Activated T-helper 1 cell treated with anti-CD3 and anti-CD28 coated beads, Interleukin-12 subunit alpha, Interleukin-12 subunit beta, Interleukin-2, Interleukin-4 antibody, amounts not matched to agents 30 ng/mL and 10 ng/mL and 1 ng/mL, durations not matched to agents 14 hours and 24 hours and 36 hours (primary cell): ENCODE results near the gene NUP35. TPM values are rescaled to one million over a fixed set of nuclear protein-coding genes. Genes with fewer than 3 reads are reported as not detected.
"Not testable (repeated sequence)": the region's sequence is repeated elsewhere in the genome, so short reads cannot be mapped to it uniquely, and the experiment has no call there.

ENCODE experiments used
- DNase-seq: peaks from one replicate; pipeline ENCODE4 v3.0.0; 2021; ENCODE audit warnings: low spot score
- H3K27ac Mint-ChIP-seq: one replicate; pipeline ENCODE4 v1.8.0; 2021; ENCODE audit warnings: mild to moderate bottlenecking, mixed read lengths
- H3K27me3 Mint-ChIP-seq: one replicate; pipeline ENCODE4 v1.8.0; 2022; ENCODE audit warnings: mild to moderate bottlenecking, moderate library complexity, mixed read lengths; ENCODE audit not compliant: insufficient read depth
- H3K36me3 Mint-ChIP-seq: one replicate; pipeline ENCODE4 v1.8.0; 2021; ENCODE audit warnings: low read depth, mixed read lengths
- H3K4me1 Mint-ChIP-seq: one replicate; pipeline ENCODE4 v1.8.0; 2021; ENCODE audit warnings: low read depth, mixed read lengths
- H3K4me3 Mint-ChIP-seq: one replicate; pipeline ENCODE4 v1.8.0; 2021; ENCODE audit warnings: mild to moderate bottlenecking, moderate library complexity, mixed read lengths
- H3K9me3 Mint-ChIP-seq: one replicate; pipeline ENCODE4 v1.8.0; 2021; ENCODE audit warnings: mixed read lengths
- intact Hi-C: fragments of 100-400 bp; cut with micrococcal nuclease; formaldehyde crosslinking; loops from one replicate; pipeline ENCODE4 v1.15.1; 2024
- total RNA-seq: library from RNA; stranded (reverse); gene quantifications from 2 replicates; pipeline ENCODE4 v1.2.3, GENCODE V29; 2022

NUP35 gene
- total RNA-seq, 1 donor from 2014 or later: 41.9 TPM

DNA sequence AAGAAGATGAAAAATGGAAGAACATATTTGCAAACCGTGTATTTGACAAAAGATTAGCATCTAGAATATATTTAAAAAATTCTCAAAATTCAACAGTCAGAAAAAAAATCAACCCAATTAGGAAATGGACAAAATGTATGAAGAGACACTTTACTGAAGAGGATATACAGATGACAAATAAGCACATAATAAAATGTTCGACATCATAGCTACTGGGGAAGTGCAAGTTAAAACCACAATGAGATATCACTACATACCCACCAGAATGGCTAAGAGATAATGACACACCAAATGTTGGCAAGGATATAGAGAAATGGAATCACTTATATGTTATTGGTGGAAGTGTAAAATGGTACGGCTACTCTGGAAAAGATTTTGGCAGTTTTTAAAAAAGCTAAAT is 11.7 kb upstream of the NUP35 start:
- H3K36me3 Mint-ChIP-seq: no peaks in the 10 kb centered on the region
- H3K4me1 Mint-ChIP-seq: no peaks in the 10 kb centered on the region
- H3K27me3 Mint-ChIP-seq: peaks cover 15% of the 10 kb centered on the region
- intact Hi-C loops: no loop called here
- H3K9me3 Mint-ChIP-seq: no peaks in the 10 kb centered on the region
- H3K4me3 Mint-ChIP-seq: no peak overlapping the region
- H3K27ac Mint-ChIP-seq: no peak overlapping the region
- DNase-seq: no peak

DNA sequence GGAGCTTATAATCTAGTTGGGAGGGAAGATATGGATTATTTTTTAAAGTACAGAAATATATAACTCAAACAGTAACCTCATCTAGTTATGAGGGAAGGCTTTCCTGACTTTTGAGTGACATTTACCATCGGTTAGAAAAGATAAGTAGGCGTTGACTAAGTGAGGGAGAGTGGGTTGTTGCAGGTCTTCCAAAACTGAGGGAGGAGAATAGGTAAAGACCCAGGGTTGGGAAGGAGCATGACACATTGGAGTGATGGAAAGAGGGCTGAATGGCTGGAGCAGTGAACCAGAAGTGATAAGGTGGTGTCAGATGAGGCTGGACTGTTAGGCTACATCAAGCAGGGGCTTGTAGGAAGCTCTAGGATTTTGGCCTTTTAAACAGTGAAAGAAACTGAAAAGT is 10.6 kb upstream of the NUP35 start:
- Mint-ChIP-seq H3K9me3 (no peaks in the 10 kb centered on the region), H3K36me3 (no peaks in the 10 kb centered on the region), H3K27ac (no peak overlapping the region), H3K4me1 (no peaks in the 10 kb centered on the region), H3K27me3 (peaks cover 16% of the 10 kb centered on the region), H3K4me3 (no peak overlapping the region)
- intact Hi-C loops: no loop called here
- no peak for DNase-seq

DNA sequence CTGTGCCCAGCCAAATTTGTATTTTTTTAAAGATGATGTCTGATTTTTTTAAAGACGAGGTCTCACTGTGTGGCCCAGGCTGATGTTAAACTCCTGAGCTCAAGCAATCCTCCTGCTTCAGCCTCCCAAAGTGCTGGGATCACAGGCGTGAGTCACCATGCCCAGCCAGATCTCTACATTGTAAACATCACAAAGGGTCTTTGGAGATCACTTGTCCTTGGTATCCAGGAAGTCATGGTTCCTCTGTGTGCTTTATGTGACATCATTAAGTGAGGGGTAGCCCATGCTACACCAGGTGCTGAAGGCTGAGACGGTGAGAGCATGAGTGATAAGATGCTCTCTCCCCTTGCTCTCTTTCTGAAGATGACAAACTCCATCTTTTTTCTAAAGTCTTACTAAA is 7.0 kb upstream of the NUP35 start:
- intact Hi-C loops: no loop called here
- H3K4me1 Mint-ChIP-seq: no peaks in the 10 kb centered on the region
- no peak for DNase-seq
- H3K36me3 Mint-ChIP-seq: no peaks in the 10 kb centered on the region
- H3K27me3 Mint-ChIP-seq: peaks cover 16% of the 10 kb centered on the region
- H3K27ac Mint-ChIP-seq: no peak overlapping the region
- no peaks in the 10 kb centered on the region for H3K9me3 Mint-ChIP-seq
- no peak overlapping the region for H3K4me3 Mint-ChIP-seq

DNA sequence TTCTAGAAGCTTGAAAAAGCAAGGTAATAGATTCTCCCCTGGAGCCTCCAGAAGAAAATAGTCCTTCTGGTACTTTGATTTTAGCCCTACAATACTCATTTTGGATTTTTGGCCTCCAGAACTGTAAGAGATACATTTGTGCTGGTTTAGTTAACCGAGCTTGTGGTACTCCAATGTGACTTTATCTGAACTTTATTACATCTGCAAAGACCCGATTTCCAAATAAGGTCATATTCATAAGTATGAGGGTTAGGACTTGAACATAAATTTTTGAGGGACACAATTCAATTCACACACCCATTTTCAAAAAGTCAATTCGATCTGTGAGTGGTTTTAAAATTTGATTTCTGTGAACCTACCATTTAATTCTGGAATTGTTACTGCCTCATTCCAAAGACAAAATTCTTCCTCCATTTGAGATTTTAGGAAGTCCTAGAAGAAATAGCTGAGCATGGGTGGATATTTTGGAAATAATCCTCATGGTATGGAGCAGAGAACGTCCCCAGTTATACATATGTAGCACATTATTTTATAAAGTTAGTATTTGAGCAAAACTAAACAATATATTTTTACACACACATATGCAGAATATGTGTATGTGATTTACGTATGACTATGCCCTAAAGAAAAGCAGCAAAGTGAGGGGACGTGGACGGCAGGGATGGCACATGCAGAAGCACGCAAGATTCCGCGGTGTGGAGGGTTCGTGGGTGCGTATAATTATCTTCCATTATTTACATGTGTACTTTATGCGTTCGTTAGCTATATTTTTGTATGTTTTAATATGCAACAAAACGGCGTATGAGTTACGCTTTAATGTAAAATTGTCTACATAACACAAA is 905 bp upstream of the NUP35 start:
- Mint-ChIP-seq H3K27me3 (peaks cover 11% of the 10 kb centered on the region), H3K36me3 (peaks cover 2% of the 10 kb centered on the region), H3K4me1 (peaks cover 23% of the 10 kb centered on the region), H3K9me3 (no peaks in the 10 kb centered on the region), H3K27ac (peak overlapping the region; percentile 98), H3K4me3 (peak overlapping the region; percentile 96)
- no peak for DNase-seq
- intact Hi-C loops: loop anchor here (5.0 kb wide), 1 partner anchor 1231 kb away; the partner anchor contains the start of gene ITPRID2

DNA sequence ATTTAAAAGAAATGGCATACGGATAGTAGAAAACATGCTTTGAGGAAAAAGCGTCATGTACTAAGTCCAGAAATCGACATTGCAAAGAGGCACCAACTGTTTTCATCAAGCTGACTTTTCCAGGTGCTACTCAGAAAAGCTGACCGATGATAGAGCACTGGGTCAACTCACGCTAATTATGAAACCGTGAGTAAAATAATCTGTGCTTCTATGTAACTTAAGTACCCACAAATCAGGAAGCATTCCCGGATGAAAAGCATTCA is 353 bp upstream of the NUP35 start:
- H3K4me3 Mint-ChIP-seq: peak overlapping the region; percentile 96
- H3K4me1 Mint-ChIP-seq: peaks cover 25% of the 10 kb centered on the region
- no peaks in the 10 kb centered on the region for H3K9me3 Mint-ChIP-seq
- DNase-seq: no peak
- H3K27ac Mint-ChIP-seq: peak overlapping the region; percentile 98
- H3K27me3 Mint-ChIP-seq: peaks cover 11% of the 10 kb centered on the region
- peaks cover 5% of the 10 kb centered on the region for H3K36me3 Mint-ChIP-seq
- intact Hi-C loops: loop anchor here (1.0 to 5.0 kb wide), 4 partner anchors 46 to 1232 kb away; partner anchors contain the start of genes DUSP19, ITPRID2 and NCKAP1

DNA sequence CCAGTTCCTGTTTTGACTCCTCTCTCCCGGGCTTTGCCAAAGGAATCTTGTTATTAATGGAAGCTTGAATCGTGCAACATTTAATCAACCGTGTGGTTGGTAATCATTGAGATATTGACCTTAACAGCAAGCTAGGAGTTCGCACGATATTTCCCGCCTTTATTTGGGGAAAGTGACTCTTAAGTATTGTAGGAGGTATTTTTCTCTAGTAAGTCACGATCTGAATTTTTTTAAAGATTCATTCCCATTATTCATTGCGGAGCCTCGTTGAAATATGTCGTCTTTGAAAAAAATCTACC is 663 bp downstream of the NUP35 start:
- no peaks in the 10 kb centered on the region for H3K9me3 Mint-ChIP-seq
- intact Hi-C loops: loop anchor here (1.0 to 5.0 kb wide), 4 partner anchors 47 to 1233 kb away; partner anchors contain the start of genes DUSP19, ITPRID2 and NCKAP1
- peak overlapping the region; percentile 98 for H3K27ac Mint-ChIP-seq
- peaks cover 6% of the 10 kb centered on the region for H3K36me3 Mint-ChIP-seq
- no peak for DNase-seq
- H3K4me1 Mint-ChIP-seq: peaks cover 29% of the 10 kb centered on the region
- peak overlapping the region; percentile 96 for H3K4me3 Mint-ChIP-seq
- H3K27me3 Mint-ChIP-seq: peaks cover 5% of the 10 kb centered on the region

DNA sequence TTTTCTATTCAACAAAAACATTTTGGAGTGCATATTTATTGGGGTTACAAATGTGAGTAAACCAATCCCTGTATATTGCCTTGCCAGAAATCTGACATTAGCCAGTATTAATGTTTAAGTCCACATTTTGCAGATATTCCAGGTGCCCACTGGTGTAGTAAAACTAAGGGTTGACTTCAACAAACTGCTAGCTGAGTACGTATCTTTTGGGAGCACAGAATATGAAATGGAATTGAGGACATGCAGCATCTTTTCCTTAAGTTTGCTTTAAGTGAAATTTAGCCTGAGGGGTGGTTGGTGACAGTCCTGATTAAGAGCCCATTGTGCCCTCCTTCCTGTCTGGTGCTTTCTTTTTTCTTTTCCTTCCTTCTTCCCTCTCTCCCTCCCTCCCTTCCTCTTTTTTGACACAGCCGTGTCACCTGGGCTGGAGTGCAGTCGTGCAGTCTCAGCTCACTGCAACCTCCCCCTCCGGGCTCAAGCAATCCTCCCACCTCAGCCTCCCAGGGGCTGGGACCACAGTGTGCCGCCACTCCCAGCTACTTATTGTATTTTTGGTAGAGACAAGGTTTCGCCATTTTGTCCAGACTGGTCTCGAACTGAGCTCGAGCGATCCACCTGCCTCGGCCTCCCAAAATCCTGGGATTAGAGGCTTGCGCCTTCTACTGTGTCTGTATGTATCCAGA is 1.6 kb downstream of the NUP35 start:
- H3K27ac Mint-ChIP-seq: peak overlapping the region; percentile 98
- intact Hi-C loops: no loop called here
- DNase-seq: no peak
- peak overlapping the region; percentile 96 for H3K4me3 Mint-ChIP-seq
- peaks cover 3% of the 10 kb centered on the region for H3K27me3 Mint-ChIP-seq
- H3K4me1 Mint-ChIP-seq: peaks cover 29% of the 10 kb centered on the region
- no peaks in the 10 kb centered on the region for H3K9me3 Mint-ChIP-seq
- peaks cover 7% of the 10 kb centered on the region for H3K36me3 Mint-ChIP-seq

DNA sequence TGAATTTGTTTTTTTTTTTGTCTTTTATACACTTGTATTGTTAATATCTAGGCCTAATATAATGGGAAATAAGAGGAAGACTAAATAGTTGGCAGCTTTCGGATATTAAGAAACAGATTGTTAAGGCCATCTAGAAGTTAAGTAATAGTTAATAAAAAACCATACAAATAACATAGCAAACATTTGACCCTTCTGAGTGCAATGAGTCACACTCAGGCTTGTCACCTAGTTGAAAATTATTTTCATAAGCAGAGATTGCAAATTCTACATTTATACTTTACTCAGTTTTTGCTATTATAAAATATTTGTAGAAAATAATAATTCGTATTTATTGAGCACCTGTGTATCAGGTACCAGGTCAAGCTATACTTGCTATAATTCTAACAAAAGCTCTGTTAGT is 2.4 kb downstream of the NUP35 start:
- Mint-ChIP-seq H3K4me3 (peak overlapping the region; percentile 26), H3K4me1 (peaks cover 29% of the 10 kb centered on the region), H3K9me3 (no peaks in the 10 kb centered on the region), H3K27me3 (no peaks in the 10 kb centered on the region), H3K36me3 (peaks cover 9% of the 10 kb centered on the region), H3K27ac (no peak overlapping the region)
- intact Hi-C loops: no loop called here
- DNase-seq: no peak

DNA sequence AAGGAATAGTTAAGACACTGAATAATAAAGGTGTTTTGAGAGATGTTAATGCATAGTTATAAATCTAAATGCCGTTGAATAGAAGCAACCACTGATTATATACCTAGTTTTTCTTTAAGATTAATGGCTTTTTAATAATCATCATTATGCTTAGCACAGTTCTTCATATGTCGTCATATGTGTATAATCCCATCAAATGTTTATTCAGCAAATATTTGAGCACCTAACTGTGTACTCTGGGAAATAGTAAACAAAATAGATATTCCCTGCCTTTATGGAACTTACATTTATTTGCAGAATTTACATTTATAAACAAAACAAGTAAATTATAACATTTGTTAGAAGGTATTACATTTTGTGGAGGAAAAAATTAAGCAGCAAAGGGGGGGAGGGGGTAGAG is 9.8 kb downstream of the NUP35 start:
- peaks cover 13% of the 10 kb centered on the region for H3K36me3 Mint-ChIP-seq
- H3K4me3 Mint-ChIP-seq: no peak overlapping the region
- H3K27me3 Mint-ChIP-seq: no peaks in the 10 kb centered on the region
- peaks cover 3% of the 10 kb centered on the region for H3K4me1 Mint-ChIP-seq
- no peaks in the 10 kb centered on the region for H3K9me3 Mint-ChIP-seq
- intact Hi-C loops: no loop called here
- H3K27ac Mint-ChIP-seq: no peak overlapping the region
- DNase-seq: no peak

DNA sequence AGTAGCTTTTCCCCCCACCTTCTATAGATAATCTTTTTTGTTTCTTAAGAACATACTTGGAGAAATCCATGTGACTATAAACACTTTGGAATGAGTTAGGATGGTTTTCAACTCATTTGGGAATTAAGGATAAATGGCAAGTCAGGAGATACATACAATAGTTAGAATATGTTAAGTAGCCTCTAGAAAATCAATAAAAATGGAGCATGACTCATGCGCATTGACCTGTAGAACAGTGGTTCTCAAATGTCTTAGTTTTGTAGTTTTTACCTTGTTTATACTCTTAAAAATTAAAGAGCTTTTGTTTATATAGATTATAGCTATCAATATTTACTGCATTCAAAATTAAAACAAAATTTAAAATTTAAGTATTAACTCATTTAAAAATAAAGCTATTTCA is 24.7 kb downstream of the NUP35 start:
- Mint-ChIP-seq H3K36me3 (peaks cover 31% of the 10 kb centered on the region), H3K4me3 (no peak overlapping the region), H3K9me3 (peaks cover 18% of the 10 kb centered on the region), H3K4me1 (no peaks in the 10 kb centered on the region), H3K27ac (no peak overlapping the region), H3K27me3 (no peaks in the 10 kb centered on the region)
- intact Hi-C loops: no loop called here
- DNase-seq: no peak

DNA sequence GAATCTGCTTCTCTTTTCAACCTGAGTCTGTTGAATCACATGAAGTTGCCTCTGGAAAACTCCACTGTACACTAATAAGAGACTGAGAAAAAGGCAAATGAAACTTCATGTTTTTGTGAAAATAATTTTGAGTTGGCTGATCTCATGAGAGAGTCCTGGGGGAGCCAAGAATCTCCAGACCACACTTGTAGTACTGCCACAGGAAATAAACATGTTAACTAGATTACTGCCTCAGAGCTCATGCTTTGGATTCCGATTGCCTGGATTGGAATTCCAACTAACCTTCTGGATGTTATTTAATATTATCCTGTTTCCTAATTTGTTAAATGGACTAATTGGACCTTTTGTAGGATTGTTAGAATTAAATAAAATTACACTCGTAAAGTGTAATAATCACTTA is 25.2 kb downstream of the NUP35 start:
- Mint-ChIP-seq H3K36me3 (peaks cover 27% of the 10 kb centered on the region), H3K27me3 (no peaks in the 10 kb centered on the region), H3K4me1 (no peaks in the 10 kb centered on the region), H3K27ac (no peak overlapping the region), H3K9me3 (peaks cover 13% of the 10 kb centered on the region), H3K4me3 (no peak overlapping the region)
- no peak for DNase-seq
- intact Hi-C loops: no loop called here

DNA sequence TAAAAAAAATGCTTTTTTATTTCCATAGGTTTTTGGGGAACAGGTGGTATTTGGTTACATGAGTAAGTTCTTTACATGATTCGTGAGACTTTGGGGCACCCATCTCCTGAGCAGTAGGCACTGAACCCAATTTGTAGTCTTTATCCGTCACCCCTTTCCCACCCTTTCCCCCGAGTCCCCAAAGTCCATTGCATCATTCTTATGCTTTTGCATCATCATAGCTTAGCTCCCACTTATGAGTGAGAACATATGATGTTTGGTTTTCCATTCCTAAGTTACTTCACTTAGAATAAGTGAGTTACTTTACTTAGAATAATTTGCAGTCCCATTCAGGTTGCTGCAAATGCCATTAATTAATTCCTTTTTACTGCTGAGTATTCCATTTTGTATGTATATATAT is 28.0 kb downstream of the NUP35 start:
- H3K27me3 Mint-ChIP-seq, intact Hi-C loops, DNase-seq, H3K9me3 Mint-ChIP-seq, H3K4me3 Mint-ChIP-seq, H3K4me1 Mint-ChIP-seq, H3K27ac Mint-ChIP-seq: not testable (repeated sequence)
- peaks cover 19% of the 10 kb centered on the region for H3K36me3 Mint-ChIP-seq

DNA sequence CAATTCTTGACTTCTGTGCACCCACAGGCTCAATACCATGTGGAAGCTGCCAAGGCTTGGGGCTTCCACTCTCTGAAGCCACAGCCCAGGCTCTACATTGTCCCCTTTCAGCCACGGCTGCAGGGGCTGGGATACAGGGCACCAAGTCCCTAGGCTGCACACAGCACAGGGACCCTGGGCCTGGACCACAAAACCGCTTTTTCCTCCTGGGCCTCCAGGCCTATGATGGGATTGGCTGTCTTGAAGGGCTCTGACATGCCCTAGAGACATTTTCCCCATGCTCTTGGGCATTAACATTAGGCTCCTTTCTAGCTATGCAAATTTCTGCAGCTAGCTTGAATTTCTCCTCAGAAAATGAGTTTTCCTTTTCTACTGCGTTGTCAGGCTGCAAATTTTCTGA is 29.7 kb downstream of the NUP35 start:
- H3K9me3 Mint-ChIP-seq: no peaks in the 10 kb centered on the region
- peaks cover 19% of the 10 kb centered on the region for H3K36me3 Mint-ChIP-seq
- intact Hi-C loops: no loop called here
- no peaks in the 10 kb centered on the region for H3K4me1 Mint-ChIP-seq
- DNase-seq: no peak
- no peaks in the 10 kb centered on the region for H3K27me3 Mint-ChIP-seq
- H3K27ac Mint-ChIP-seq: no peak overlapping the region
- no peak overlapping the region for H3K4me3 Mint-ChIP-seq
